ENCODE measurements around the gene MINK1. TPM values are rescaled to one million over a fixed set of nuclear protein-coding genes. Genes with fewer than 3 reads are reported as not detected.
A peak's percentile ranks its signal among the peaks of the same experiment; 100 is the strongest.

Gene MINK1
- polyA plus RNA-seq, 4 donors = 49.2 to 110 (median 64.7) TPM

- Histone ChIP-seq H3K36me3 (ENCODE audit: control insufficient read depth in 3 of 3, insufficient read depth in 2 of 3, low read depth in 1 of 3, low read length in 3 of 3) (peaks cover 2 to 45% (median 4%) of the 10 kb centered on the region in 3 donors), H3K4me3 (ENCODE audit: low read depth in 1 of 3, low read length in 3 of 3) (no peak overlapping the region), H3K4me1 (ENCODE audit: control insufficient read depth in 3 of 3, insufficient read depth in 2 of 3, low read depth in 1 of 3, low read length in 2 of 3) (peaks cover 2 to 15% (median 3%) of the 10 kb centered on the region in 3 donors), H3K27me3 (ENCODE audit: control insufficient read depth in 3 of 3, insufficient read depth in 3 of 3, low read length in 3 of 3) (no peaks in the 10 kb centered on the region), H3K27ac (ENCODE audit: low read depth in 1 of 3, low read length in 2 of 3) (no peak overlapping the region), H3K9me3 (ENCODE audit: control insufficient read depth in 2 of 2, insufficient read depth in 1 of 2, low read depth in 1 of 2, low read length in 1 of 2) (no peaks in the 10 kb centered on the region)
- FAIRE-seq = no peak
- no peak for DNase-seq
- 80 to 84% (median 80%) methylated on average over 5 of the region's 5 CpGs for WGBS, 3 donors
Observed at GRCh38 chr17:4845118-4845517, 12.0 kb downstream of the MINK1 start.

GRCh38 chr17:4846635-4847390 is 13.7 kb downstream of the MINK1 start:
- Histone ChIP-seq H3K27me3 (ENCODE audit: control insufficient read depth in 3 of 3, insufficient read depth in 3 of 3, low read length in 3 of 3) (no peaks in the 10 kb centered on the region), H3K4me3 (ENCODE audit: low read depth in 1 of 3, low read length in 3 of 3) (no peak overlapping the region), H3K36me3 (ENCODE audit: control insufficient read depth in 3 of 3, insufficient read depth in 2 of 3, low read depth in 1 of 3, low read length in 3 of 3) (peaks cover 2 to 42% (median 4%) of the 10 kb centered on the region in 3 donors), H3K9me3 (ENCODE audit: control insufficient read depth in 2 of 2, insufficient read depth in 1 of 2, low read depth in 1 of 2, low read length in 1 of 2) (no peaks in the 10 kb centered on the region), H3K4me1 (ENCODE audit: control insufficient read depth in 3 of 3, insufficient read depth in 2 of 3, low read depth in 1 of 3, low read length in 2 of 3) (peaks cover 5 to 20% (median 5%) of the 10 kb centered on the region in 3 donors), H3K27ac (ENCODE audit: low read depth in 1 of 3, low read length in 2 of 3) (no peak overlapping the region)
- FAIRE-seq (no peak), DNase-seq (peak in 1 of 2 donors; percentile 31)
- WGBS, 3 donors = 76 to 85% (median 82%) methylated on average over 13 of the region's 13 CpGs

GRCh38 chr17:4849011-4849536 is 15.9 kb downstream of the MINK1 start:
- 83 to 90% (median 84%) methylated on average over 5 of the region's 5 CpGs for WGBS, 3 donors
- no peak for FAIRE-seq
- Histone ChIP-seq H3K9me3 (ENCODE audit: control insufficient read depth in 2 of 2, insufficient read depth in 1 of 2, low read depth in 1 of 2, low read length in 1 of 2) (no peaks in the 10 kb centered on the region), H3K4me3 (ENCODE audit: low read depth in 1 of 3, low read length in 3 of 3) (no peak overlapping the region), H3K36me3 (ENCODE audit: control insufficient read depth in 3 of 3, insufficient read depth in 2 of 3, low read depth in 1 of 3, low read length in 3 of 3) (peaks cover 2 to 42% (median 4%) of the 10 kb centered on the region in 3 donors), H3K27me3 (ENCODE audit: control insufficient read depth in 3 of 3, insufficient read depth in 3 of 3, low read length in 3 of 3) (no peaks in the 10 kb centered on the region), H3K4me1 (ENCODE audit: control insufficient read depth in 3 of 3, insufficient read depth in 2 of 3, low read depth in 1 of 3, low read length in 2 of 3) (peaks cover 5 to 32% (median 5%) of the 10 kb centered on the region in 3 donors), H3K27ac (ENCODE audit: low read depth in 1 of 3, low read length in 2 of 3) (no peak overlapping the region)
- DNase-seq = no peak

- peak overlapping the region in 2 of 3 donors; percentile 51 to 58 for H3K27ac ChIP-seq (ENCODE audit: low read depth in 1 of 3, low read length in 2 of 3)
- FAIRE-seq (no peak), DNase-seq (peak in 1 of 2 donors; percentile 74)
- no peak overlapping the region for H3K4me3 ChIP-seq (ENCODE audit: low read depth in 1 of 3, low read length in 3 of 3)
- no peaks in the 10 kb centered on the region for H3K27me3 ChIP-seq (ENCODE audit: control insufficient read depth in 3 of 3, insufficient read depth in 3 of 3, low read length in 3 of 3)
- H3K36me3 ChIP-seq (ENCODE audit: control insufficient read depth in 3 of 3, insufficient read depth in 2 of 3, low read depth in 1 of 3, low read length in 3 of 3) = peaks cover 0 to 42% (median 4%) of the 10 kb centered on the region in 3 donors
- WGBS, 3 donors = 13 to 72% (median 46%) methylated on average over 1 to 2 of the region's 2 CpGs
- peaks cover 5 to 39% (median 5%) of the 10 kb centered on the region in 3 donors for H3K4me1 ChIP-seq (ENCODE audit: control insufficient read depth in 3 of 3, insufficient read depth in 2 of 3, low read depth in 1 of 3, low read length in 2 of 3)
- H3K9me3 ChIP-seq (ENCODE audit: control insufficient read depth in 2 of 2, insufficient read depth in 1 of 2, low read depth in 1 of 2, low read length in 1 of 2) = no peaks in the 10 kb centered on the region
Observed at GRCh38 chr17:4850246-4850645, 17.1 kb downstream of the MINK1 start.

GRCh38 chr17:4851084-4851483 is 17.9 kb downstream of the MINK1 start:
- FAIRE-seq = no peak
- WGBS, 3 donors = 80 to 90% (median 84%) methylated on average over 3 of the region's 3 CpGs
- peak overlapping the region in 1 of 3 donors; percentile 42 for H3K27ac ChIP-seq (ENCODE audit: low read depth in 1 of 3, low read length in 2 of 3)

GRCh38 chr17:4852567-4853207 is 19.5 kb downstream of the MINK1 start:
- Histone ChIP-seq H3K9me3 (ENCODE audit: control insufficient read depth in 2 of 2, insufficient read depth in 1 of 2, low read depth in 1 of 2, low read length in 1 of 2) (no peaks in the 10 kb centered on the region), H3K4me1 (ENCODE audit: control insufficient read depth in 3 of 3, insufficient read depth in 2 of 3, low read depth in 1 of 3, low read length in 2 of 3) (peaks cover 5 to 38% (median 5%) of the 10 kb centered on the region in 3 donors), H3K36me3 (ENCODE audit: control insufficient read depth in 3 of 3, insufficient read depth in 2 of 3, low read depth in 1 of 3, low read length in 3 of 3) (peaks cover 0 to 48% (median 2%) of the 10 kb centered on the region in 3 donors), H3K27ac (ENCODE audit: low read depth in 1 of 3, low read length in 2 of 3) (no peak overlapping the region), H3K27me3 (ENCODE audit: control insufficient read depth in 3 of 3, insufficient read depth in 3 of 3, low read length in 3 of 3) (no peaks in the 10 kb centered on the region), H3K4me3 (ENCODE audit: low read depth in 1 of 3, low read length in 3 of 3) (no peak overlapping the region)
- FAIRE-seq (no peak), DNase-seq (peak in 1 of 2 donors; percentile 28)

More at GRCh38 chr17:4851084-4851483, 17.9 kb downstream of the MINK1 start:
- no peaks in the 10 kb centered on the region for H3K27me3 ChIP-seq (ENCODE audit: control insufficient read depth in 3 of 3, insufficient read depth in 3 of 3, low read length in 3 of 3)
- peaks cover 5 to 39% (median 5%) of the 10 kb centered on the region in 3 donors for H3K4me1 ChIP-seq (ENCODE audit: control insufficient read depth in 3 of 3, insufficient read depth in 2 of 3, low read depth in 1 of 3, low read length in 2 of 3)
- DNase-seq = no peak
- H3K9me3 ChIP-seq (ENCODE audit: control insufficient read depth in 2 of 2, insufficient read depth in 1 of 2, low read depth in 1 of 2, low read length in 1 of 2) = no peaks in the 10 kb centered on the region
- no peak overlapping the region for H3K4me3 ChIP-seq (ENCODE audit: low read depth in 1 of 3, low read length in 3 of 3)
- peaks cover 0 to 44% (median 4%) of the 10 kb centered on the region in 3 donors for H3K36me3 ChIP-seq (ENCODE audit: control insufficient read depth in 3 of 3, insufficient read depth in 2 of 3, low read depth in 1 of 3, low read length in 3 of 3)

GRCh38 chr17:4853208-4853671 is 20.1 kb downstream of the MINK1 start:
- FAIRE-seq = no peak
- DNase-seq = no peak
- Histone ChIP-seq H3K36me3 (ENCODE audit: control insufficient read depth in 3 of 3, insufficient read depth in 2 of 3, low read depth in 1 of 3, low read length in 3 of 3) (peaks cover 0 to 45% (median 2%) of the 10 kb centered on the region in 3 donors), H3K4me3 (ENCODE audit: low read depth in 1 of 3, low read length in 3 of 3) (no peak overlapping the region), H3K27ac (ENCODE audit: low read depth in 1 of 3, low read length in 2 of 3) (no peak overlapping the region), H3K27me3 (ENCODE audit: control insufficient read depth in 3 of 3, insufficient read depth in 3 of 3, low read length in 3 of 3) (no peaks in the 10 kb centered on the region), H3K9me3 (ENCODE audit: control insufficient read depth in 2 of 2, insufficient read depth in 1 of 2, low read depth in 1 of 2, low read length in 1 of 2) (no peaks in the 10 kb centered on the region), H3K4me1 (ENCODE audit: control insufficient read depth in 3 of 3, insufficient read depth in 2 of 3, low read depth in 1 of 3, low read length in 2 of 3) (peaks cover 5 to 43% (median 7%) of the 10 kb centered on the region in 3 donors)
- WGBS, 3 donors = 81 to 88% (median 83%) methylated on average over 2 of the region's 2 CpGs

- no peaks in the 10 kb centered on the region for H3K9me3 ChIP-seq (ENCODE audit: control insufficient read depth in 2 of 2, insufficient read depth in 1 of 2, low read depth in 1 of 2, low read length in 1 of 2)
- no peak for FAIRE-seq
- no peak overlapping the region for H3K27ac ChIP-seq (ENCODE audit: low read depth in 1 of 3, low read length in 2 of 3)
- no peaks in the 10 kb centered on the region for H3K27me3 ChIP-seq (ENCODE audit: control insufficient read depth in 3 of 3, insufficient read depth in 3 of 3, low read length in 3 of 3)
- no peak for DNase-seq
- H3K4me3 ChIP-seq (ENCODE audit: low read depth in 1 of 3, low read length in 3 of 3) = no peak overlapping the region
- WGBS, 3 donors = 87 to 93% (median 91%) methylated on average over 5 of the region's 5 CpGs
- H3K36me3 ChIP-seq (ENCODE audit: control insufficient read depth in 3 of 3, insufficient read depth in 2 of 3, low read depth in 1 of 3, low read length in 3 of 3) = peaks cover 0 to 45% (median 2%) of the 10 kb centered on the region in 3 donors
- H3K4me1 ChIP-seq (ENCODE audit: control insufficient read depth in 3 of 3, insufficient read depth in 2 of 3, low read depth in 1 of 3, low read length in 2 of 3) = peaks cover 5 to 50% (median 14%) of the 10 kb centered on the region in 3 donors
Observed at GRCh38 chr17:4854111-4854681, 21.1 kb downstream of the MINK1 start.

All from small intestine (tissue), 7 donors.